Stimulated activated CD4-positive, alpha-beta T cell treated with anti-CD3 and anti-CD28 coated beads, Interleukin-15, amount 100 ng/mL, for 24 hours (primary cell): ENCODE results near the gene PLD5.

Source experiments
- DNase-seq: peaks from one replicate; pipeline ENCODE4 v3.0.0-alpha.2; 2020

PLD5 gene

GRCh38 chr1:242033447-242033846 lies 491.1 kb downstream of the PLD5 start:
- no peak for DNase-seq
